GM18505 (cell line): Measurements from ENCODE around the gene ISLR.

ENCODE experiments used
- ATAC-seq: cut with Tn5 transposase; IDR thresholded peaks from one replicate; pipeline ENCODE4 v1.9.1; 2021; ENCODE audit not compliant: unreplicated experiment
- POLR2A ChIP-seq: IDR thresholded peaks from 4 replicates; pipeline ENCODE4 v1.6.1; 2011; ENCODE audit warnings: borderline replicate concordance; ENCODE audit not compliant: insufficient read depth, insufficient read length; ENCODE audit errors: extremely low read depth

Gene ISLR

DNA sequence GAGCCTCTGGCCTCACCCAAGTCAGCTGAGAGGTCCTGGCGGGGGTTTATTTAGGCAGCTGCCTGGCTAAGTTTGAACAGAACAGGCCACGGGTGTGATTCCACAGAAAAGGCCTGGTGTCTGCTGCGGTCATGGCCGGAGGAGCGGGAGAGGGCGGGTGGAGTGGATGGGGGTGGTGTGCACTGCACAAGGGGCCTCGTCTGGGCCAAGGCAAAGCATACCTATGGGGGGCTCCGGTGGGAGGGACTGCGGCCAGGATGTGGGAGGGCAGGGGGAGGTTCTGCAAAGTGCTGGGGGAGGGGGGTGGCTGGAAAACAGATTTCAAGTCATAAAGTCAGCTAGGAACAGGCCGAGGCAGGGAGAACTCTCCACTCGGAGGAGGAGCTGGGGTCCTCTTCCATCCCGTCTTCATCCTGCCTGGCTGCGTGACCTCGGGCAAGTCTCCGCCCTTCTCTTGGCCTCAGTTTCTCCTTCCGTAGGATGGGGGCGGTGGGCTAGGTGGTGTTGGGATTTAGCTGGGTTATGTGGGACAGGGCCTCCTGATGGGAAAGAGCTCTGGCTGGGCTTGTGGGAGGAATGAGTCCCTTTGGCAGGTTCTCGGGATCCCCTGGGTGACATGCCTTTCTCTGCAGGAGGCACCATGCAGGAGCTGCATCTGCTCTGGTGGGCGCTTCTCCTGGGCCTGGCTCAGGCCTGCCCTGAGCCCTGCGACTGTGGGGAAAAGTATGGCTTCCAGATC lies 878 bp downstream of the ISLR start:
- no peak for TF ChIP-seq POLR2A
- no peak for ATAC-seq

GRCh38 chr15:74174958-74175253 lies 1.4 kb downstream of the ISLR start:
- ATAC-seq, result no peak
- no peak for TF ChIP-seq POLR2A

DNA sequence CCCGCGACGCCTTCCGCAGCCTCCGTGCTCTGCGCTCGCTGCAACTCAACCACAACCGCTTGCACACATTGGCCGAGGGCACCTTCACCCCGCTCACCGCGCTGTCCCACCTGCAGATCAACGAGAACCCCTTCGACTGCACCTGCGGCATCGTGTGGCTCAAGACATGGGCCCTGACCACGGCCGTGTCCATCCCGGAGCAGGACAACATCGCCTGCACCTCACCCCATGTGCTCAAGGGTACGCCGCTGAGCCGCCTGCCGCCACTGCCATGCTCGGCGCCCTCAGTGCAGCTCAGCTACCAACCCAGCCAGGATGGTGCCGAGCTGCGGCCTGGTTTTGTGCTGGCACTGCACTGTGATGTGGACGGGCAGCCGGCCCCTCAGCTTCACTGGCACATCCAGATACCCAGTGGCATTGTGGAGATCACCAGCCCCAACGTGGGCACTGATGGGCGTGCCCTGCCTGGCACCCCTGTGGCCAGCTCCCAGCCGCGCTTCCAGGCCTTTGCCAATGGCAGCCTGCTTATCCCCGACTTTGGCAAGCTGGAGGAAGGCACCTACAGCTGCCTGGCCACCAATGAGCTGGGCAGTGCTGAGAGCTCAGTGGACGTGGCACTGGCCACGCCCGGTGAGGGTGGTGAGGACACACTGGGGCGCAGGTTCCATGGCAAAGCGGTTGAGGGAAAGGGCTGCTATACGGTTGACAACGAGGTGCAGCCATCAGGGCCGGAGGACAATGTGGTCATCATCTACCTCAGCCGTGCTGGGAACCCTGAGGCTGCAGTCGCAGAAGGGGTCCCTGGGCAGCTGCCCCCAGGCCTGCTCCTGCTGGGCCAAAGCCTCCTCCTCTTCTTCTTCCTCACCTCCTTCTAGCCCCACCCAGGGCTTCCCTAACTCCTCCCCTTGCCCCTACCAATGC lies 2.0 kb downstream of the ISLR start:
- no peak for TF ChIP-seq POLR2A
- ATAC-seq, result no peak

- ATAC-seq, result no peak
Measured at GRCh38 chr15:74176262-74177214, 3.0 kb downstream of the ISLR start.

DNA sequence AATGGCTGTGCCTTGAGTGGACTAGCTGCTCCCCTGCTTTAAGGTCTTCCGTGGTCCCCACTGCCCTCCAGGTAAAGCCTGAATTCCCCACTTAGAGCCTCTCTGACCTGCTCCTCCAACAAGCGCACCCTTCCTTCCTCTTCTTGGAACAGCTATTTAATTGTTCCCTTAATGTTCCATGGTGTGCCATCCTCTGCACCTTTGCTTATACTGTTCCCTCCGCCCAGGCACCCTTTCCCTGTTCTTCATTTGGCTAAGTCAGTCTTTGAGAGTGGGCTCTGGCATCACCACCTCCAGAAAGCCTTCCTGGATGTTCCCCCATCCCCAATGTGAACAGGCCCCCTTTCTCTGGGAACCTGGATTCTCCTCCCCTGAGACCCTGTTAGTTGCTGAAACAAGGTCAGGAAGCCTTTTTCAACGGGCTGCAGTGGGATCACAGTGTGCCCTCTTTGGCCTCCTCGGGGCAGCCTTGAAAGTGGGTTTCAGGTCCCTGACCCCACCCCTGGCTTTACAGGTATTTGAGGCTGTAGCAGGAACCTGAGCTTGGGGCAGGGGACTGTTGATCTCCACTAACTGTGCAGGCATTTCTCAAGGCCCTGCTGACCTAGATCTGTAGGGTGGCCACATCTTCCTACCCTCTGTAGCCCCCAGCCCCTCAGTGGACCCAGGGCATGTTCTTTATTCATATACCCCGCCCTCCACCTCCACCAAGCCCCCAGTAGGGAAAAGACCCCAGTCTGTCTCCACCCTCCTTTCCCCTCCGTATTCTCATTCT lies 5.0 kb downstream of the ISLR start:
- no peak for ATAC-seq
- TF ChIP-seq POLR2A, result no peak

More at GRCh38 chr15:74176262-74177214, 3.0 kb downstream of the ISLR start:
- TF ChIP-seq POLR2A, result no peak

GRCh38 chr15:74179101-74179841 lies 5.8 kb downstream of the ISLR start:
- ATAC-seq, result no peak
- no peak for TF ChIP-seq POLR2A

DNA sequence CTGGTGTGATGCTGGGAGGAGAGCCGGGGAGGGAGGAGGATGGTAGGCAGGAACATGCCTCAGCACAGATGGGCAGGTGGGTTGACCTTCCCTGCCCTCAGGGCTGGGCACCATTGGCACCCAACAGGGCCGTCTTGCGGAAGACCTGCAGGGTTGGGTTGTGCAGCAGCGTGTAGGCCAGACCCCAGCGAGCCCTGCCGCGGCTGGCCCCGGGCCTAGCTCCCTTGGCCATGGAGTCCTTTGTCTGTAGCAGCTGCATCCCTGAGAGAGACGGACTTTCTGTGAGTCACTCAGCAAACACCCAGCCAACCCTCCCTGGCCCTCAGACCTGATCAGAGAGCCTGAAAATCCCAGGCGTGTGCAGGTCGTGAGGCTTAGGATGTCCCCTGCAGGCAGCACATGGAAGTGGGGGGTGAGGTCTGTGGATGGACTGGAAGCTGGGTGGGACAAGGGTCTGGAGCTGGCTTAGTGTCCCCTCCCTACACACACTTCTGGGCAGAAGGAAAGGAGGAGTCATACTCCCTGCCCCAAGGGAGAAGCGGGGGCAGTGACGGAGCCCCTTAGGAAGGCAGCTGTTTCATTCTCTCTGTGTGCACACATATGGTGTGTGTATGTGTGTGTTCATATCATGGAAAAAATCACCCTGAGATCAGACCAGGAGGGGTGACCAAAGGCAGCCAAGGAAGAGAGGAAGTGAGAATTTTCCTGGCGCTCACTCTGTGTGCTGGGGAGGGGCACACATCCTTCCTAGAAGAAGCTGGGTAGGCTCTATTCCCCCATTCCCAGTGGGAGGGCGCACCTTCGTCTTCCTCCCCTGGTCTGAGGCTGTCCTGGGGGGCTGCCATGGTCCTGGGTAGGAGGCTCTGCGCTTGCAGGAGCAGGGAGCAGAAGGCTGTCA lies 6.7 kb downstream of the ISLR start:
- ATAC-seq, result no peak
- TF ChIP-seq POLR2A, result no peak

GRCh38 chr15:74180881-74181602 lies 7.5 kb downstream of the ISLR start:
- no peak for TF ChIP-seq POLR2A
- no peak for ATAC-seq

GRCh38 chr15:74182131-74182530 lies 8.6 kb downstream of the ISLR start:
- no peak for TF ChIP-seq POLR2A
- ATAC-seq, result no peak

DNA sequence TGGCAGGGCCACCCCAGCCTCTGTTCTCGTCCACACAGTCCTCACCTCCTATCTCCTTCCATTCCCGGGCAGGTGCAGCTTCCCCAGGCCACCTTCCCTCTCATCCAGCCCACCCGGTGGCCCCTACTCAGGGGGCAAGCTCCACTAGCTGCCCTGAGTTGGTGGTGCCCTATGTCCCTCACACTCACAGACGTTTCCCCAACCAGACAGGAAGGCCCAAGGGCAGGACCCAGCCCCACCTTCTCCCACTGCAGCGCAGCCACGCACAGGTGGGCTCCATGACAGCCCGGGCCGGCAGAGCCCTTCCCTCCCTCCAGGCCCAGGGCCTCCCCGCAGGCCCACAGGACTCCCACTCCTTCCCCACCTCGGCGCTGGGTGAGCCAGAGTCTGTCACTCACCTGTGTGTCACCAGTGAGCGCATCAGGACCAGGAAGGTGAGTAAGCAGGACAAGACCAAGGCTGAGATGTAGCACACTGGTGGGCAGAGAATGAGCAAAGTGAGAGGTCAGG lies 11.1 kb downstream of the ISLR start:
- TF ChIP-seq POLR2A, result no peak
- ATAC-seq, result no peak
